ENCODE results near the gene FAM174B.

FAM174B gene

DNA sequence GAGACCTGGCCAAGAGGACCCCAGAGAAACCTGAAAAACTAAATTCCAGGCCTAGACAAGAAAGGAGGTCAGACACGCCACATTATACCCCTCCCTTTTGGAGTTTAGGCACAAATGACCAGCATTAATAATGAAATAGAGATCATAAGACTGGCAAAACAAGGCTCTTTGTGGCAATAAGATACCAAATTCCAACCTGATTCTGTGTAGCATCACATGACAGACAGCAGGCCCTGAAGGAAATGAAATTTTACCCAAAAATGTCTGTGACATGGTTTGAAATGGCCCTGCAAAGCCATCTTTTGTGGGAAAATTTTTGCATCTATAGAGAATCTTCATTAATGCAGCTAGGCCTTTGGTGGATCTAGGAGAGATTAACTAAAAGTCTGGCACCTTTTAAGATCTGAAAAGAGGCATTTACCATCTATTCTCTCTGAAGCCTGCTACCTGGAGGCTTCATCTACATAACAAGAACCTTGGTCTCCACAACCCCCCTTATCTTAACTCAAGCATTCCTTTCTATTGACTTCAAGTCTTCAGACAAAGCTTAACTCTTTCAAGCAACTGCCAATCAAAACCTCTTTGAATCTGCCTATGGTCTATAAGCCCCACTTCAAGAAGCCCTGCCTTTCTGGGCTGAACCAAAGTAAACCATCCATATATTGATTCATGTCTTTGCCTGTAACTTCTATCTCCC, 8.0 kb downstream of the FAM174B start:
- in situ Hi-C loops (cut with HindIII; ENCODE audit: low sequenced_read_pairs), result no loop called here
- H3K4me3 ChIP-seq (ENCODE audit: low read depth, low read length), result no peak overlapping the region
- DNase-seq (ENCODE audit: low read depth, low spot score), result no peak
- TF ChIP-seq, protein P1, sequence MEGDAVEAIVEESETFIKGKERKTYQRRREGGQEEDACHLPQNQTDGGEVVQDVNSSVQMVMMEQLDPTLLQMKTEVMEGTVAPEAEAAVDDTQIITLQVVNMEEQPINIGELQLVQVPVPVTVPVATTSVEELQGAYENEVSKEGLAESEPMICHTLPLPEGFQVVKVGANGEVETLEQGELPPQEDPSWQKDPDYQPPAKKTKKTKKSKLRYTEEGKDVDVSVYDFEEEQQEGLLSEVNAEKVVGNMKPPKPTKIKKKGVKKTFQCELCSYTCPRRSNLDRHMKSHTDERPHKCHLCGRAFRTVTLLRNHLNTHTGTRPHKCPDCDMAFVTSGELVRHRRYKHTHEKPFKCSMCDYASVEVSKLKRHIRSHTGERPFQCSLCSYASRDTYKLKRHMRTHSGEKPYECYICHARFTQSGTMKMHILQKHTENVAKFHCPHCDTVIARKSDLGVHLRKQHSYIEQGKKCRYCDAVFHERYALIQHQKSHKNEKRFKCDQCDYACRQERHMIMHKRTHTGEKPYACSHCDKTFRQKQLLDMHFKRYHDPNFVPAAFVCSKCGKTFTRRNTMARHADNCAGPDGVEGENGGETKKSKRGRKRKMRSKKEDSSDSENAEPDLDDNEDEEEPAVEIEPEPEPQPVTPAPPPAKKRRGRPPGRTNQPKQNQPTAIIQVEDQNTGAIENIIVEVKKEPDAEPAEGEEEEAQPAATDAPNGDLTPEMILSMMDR (IDR thresholded peaks at IDR 0.05; ENCODE audit: low read depth, low read length), result no peak

GRCh38 chr15:92646216-92646615, 9.4 kb downstream of the FAM174B start:
- in situ Hi-C loops (cut with HindIII; ENCODE audit: low sequenced_read_pairs), result no loop called here

DNA sequence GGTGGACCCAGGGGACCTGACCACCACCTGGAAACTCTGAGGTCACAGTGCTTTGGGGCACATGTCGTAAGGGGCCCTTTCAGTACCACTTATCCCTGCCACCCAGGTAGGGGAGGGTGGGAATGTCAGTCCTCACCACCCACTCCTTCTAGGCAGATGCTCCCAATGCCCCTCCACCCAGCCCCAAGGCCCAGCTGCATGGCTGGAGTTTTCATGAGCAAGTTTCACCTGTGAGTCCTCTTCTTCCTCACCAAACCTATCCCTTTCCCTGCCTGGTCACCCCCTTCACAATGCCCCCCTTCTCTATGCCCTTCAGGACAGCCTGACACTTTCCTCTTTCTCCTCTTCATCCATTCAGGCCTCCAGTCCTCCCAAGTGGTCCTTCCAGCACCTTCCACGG, 9.8 kb downstream of the FAM174B start:
- no peak overlapping the region for H3K4me3 ChIP-seq (ENCODE audit: low read depth, low read length)
- no peak for DNase-seq (ENCODE audit: low read depth, low spot score)
- in situ Hi-C loops (cut with HindIII; ENCODE audit: low sequenced_read_pairs), result no loop called here
- TF ChIP-seq, protein P1 (IDR thresholded peaks at IDR 0.05; ENCODE audit: low read depth, low read length), result no peak

More at GRCh38 chr15:92646216-92646615, 9.4 kb downstream of the FAM174B start:
- DNase-seq (ENCODE audit: low read depth, low spot score), result no peak
- H3K4me3 ChIP-seq (ENCODE audit: low read depth, low read length), result no peak overlapping the region
- TF ChIP-seq, protein P1 (IDR thresholded peaks at IDR 0.05; ENCODE audit: low read depth, low read length), result no peak

DNA sequence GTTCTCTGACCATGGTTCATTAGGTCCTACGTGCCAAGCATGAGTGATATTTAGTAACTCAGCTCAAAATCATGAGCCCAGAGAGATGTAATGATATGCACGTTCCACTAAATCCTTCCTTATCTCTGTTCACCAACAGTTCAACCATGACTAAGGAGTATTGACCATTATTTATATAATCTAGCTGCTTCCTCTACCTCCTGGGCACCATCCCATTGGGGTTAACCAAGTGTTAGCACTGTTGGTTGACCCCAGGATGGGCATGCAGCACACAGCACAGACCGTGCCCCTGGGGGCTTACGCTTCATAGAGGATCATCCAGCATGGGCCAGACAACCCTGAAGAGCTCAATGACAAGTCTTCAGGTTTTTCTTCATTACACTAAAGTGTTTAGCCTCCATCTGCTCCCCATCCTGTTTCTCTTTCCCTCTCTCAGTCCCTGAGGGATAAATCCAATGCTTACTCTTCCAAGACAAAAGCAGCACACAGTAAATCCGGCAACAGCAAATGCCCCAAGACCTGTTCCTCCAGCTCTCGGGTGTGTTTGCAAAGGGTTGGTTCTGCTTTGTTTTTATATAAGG, 10.4 kb downstream of the FAM174B start:
- TF ChIP-seq, protein P1 (IDR thresholded peaks at IDR 0.05; ENCODE audit: low read depth, low read length), result no peak
- no peak for DNase-seq (ENCODE audit: low read depth, low spot score)
- no peak overlapping the region for H3K4me3 ChIP-seq (ENCODE audit: low read depth, low read length)
- in situ Hi-C loops (cut with HindIII; ENCODE audit: low sequenced_read_pairs), result no loop called here

DNA sequence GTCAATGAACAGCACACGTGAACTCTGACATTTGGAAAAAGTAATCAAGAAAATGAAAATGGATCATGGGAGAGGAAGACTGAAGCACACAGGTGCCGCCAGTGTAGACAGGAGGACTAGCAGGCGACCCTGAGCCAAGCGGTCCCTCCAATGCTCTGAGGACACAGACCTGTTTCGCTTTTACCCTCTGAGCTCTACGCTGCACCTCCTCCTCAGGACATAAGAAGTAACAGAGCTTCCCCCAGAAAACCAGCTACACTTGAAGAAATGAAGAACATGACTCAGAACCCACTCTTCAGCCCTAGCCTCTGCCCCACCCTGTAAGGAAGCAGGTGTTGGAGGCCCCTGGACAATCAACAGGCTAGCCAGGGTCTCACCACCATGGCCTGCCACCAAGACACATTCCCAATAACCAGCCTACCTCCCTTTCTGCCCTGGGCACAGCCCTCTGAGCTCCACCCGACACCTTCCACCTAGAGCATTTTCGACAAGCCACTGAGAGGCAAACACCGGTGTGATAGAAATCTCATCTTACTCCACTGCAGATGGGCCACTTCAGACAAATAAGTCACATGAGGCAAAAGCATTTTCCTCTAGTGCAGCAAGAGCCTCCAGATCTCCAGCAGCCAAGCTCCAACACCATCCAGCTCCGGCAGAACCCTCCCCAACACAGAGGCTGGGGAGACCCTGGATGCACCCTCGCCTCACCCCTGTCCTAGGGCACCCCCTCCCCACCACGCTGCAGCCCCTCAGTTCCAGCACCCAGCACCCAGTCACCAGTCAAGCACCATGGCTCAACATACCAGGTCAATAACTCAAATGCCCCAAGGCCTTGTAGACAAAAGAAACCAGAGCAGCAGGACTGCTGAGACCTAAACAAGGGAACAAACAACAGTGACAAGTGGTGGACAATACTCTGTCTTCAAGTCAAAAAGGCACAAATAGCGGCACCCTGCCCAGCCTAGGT, 11.4 kb downstream of the FAM174B start:
- in situ Hi-C loops (cut with HindIII; ENCODE audit: low sequenced_read_pairs), result no loop called here
- no peak overlapping the region for H3K4me3 ChIP-seq (ENCODE audit: low read depth, low read length)
- TF ChIP-seq, protein P1 (IDR thresholded peaks at IDR 0.05; ENCODE audit: low read depth, low read length), result no peak
- no peak for DNase-seq (ENCODE audit: low read depth, low spot score)

DNA sequence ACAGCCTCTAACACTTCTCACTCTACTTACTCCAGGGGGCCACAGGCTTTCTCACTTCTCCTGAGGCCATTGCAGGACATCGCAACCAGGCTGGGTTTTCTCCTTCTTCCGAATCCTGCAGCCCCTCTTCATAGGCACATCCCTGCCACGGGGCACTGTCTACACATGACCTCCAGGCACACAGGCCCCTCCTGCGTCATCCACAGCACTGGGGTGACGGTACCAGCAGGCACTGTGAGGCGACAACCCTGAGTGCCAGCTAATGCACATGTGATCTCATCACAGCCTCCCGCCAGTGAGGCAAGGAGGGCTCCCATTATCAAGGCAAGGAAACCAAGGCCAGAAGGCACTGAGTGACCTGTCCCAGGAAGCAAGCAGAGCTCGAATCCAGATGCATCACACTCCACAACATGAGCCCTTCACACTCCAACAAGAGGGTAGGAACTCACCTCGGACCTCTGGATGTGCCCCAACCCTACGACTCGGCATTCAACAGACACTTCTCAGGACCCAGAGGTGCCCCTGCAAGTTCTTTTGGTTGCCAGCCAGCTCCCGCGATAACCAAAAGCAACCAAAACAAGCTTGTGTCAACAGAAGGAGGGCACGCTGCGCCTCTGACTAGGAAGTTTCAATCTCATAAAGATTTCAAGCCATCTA, 16.7 kb downstream of the FAM174B start:
- TF ChIP-seq, protein P1 (IDR thresholded peaks at IDR 0.05; ENCODE audit: low read depth, low read length), result no peak
- no peak for DNase-seq (ENCODE audit: low read depth, low spot score)
- in situ Hi-C loops (cut with HindIII; ENCODE audit: low sequenced_read_pairs), result no loop called here

More for the DNA sequence above, 16.7 kb downstream of the FAM174B start:
- H3K4me3 ChIP-seq (ENCODE audit: low read depth, low read length), result no peak overlapping the region
